ENCODE data around the gene TMEM37. TPM values are rescaled to one million over a fixed set of nuclear protein-coding genes. Genes with fewer than 3 reads are reported as not detected.

Gene TMEM37
- total RNA-seq, 1 experiment from 2014 or later, result 2.1 TPM

DNA sequence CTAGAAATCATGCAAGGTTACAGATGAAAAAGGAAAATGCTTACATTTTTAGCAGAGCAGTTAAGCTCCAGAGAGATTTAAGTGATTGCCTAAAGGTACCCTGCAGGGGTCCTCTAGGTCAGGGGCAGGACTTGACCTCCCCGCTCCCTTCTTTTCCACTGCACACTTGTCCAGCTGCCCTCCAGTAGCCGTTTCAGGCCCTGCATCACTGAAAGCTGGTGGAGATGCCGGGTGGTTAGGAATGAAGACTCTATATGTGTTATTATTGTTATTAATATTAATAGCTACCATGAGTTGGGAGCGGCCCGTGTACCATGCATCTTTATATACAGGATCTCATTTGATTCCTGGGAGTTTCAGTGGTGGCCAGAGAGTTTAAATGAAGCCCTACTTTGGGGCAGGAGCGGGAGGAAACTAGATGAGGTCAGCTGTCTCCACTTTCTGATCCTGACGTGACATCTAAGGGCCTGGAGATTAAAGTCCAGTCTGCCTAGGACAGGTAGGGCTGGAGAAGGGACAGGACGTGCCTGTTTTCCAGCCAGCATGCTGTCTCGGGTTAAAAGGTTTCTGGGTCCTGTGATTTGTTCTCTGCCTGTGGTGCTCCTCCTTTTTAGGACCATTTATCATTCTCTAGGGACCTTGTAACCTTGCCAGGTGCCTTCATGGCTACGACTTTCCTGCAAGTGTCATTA is 2.1 kb downstream of the TMEM37 start:
- no peak for DNase-seq (ENCODE audit: low spot score)

DNA sequence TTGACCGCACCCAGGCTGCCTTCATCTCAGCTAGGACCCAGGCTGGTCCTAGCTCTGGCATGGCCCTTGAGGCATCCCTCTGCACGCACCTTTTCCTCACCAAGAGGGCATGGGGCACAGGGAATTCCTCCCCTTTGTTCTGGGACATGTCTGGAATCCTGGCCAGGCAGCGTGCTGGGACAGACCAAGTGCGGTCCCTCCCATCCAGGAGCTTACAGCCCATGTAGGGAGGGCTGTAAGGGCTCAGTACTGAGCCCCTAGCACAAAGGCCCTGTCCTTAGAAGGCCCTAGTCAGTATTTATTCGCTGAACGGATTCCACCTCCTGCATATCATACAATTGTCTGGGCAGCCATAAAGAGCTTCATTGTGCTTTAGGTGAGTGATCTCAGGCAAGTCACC is 3.0 kb downstream of the TMEM37 start:
- DNase-seq (ENCODE audit: low spot score), result no peak

DNA sequence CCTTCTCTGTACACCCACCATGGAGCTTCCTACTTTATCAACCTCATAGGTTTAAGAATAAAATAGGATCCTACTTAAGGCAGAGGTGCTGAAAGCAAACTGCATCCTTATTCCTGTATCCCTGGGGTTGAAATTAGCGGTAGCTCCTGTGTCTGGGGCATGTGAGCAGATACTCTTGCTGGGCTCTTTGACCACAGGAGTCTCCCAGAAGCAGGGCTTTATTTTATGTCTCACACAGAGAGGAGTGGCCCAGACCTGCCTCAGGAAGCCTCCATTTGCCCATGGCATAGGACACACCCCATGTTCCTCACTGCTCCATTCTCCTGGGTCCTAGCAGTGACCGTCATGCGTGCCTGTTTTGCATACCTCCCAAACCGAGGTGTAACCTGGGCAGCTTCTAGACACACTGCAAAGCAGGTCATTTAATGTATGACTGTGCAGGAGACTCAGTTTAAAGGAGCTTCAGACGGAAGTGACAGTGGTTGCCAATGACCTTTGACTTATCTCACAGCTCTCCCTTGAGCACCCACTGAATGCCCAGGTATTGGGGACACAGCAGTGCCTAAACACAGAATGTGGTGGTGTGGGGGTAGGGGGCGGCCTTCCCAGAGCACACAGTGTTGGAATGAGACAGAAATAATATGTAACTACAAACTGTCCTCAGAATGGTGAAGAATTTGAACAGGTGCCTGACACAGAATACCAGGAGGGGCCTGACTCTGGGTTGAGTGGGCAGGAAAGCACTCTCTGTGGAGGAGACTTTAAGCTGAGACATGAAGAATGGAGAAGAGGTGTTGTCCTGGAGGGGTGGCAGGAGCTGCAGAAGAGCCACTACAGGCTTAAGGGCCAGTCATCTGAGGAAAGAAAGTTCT is 3.7 kb downstream of the TMEM37 start:
- no peak for DNase-seq (ENCODE audit: low spot score)

DNA sequence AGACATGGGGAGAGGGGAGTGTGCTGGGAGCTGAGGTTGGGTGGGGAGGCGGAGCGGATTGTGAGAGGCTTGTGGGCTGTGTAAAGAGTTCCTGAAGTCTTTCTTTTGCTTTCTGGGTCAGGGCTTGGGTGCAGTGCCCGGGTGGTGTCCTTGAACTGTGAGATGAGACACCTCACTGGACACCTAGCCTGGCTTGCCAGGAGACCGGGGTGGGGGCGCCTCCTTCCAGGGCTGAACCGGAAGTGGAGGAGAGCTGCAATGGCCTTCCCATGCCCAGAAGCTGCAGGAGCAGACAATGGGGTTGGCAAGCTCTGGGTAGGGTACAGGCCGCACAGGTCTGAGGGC is 4.3 kb downstream of the TMEM37 start:
- no peak for DNase-seq (ENCODE audit: low spot score)

DNA sequence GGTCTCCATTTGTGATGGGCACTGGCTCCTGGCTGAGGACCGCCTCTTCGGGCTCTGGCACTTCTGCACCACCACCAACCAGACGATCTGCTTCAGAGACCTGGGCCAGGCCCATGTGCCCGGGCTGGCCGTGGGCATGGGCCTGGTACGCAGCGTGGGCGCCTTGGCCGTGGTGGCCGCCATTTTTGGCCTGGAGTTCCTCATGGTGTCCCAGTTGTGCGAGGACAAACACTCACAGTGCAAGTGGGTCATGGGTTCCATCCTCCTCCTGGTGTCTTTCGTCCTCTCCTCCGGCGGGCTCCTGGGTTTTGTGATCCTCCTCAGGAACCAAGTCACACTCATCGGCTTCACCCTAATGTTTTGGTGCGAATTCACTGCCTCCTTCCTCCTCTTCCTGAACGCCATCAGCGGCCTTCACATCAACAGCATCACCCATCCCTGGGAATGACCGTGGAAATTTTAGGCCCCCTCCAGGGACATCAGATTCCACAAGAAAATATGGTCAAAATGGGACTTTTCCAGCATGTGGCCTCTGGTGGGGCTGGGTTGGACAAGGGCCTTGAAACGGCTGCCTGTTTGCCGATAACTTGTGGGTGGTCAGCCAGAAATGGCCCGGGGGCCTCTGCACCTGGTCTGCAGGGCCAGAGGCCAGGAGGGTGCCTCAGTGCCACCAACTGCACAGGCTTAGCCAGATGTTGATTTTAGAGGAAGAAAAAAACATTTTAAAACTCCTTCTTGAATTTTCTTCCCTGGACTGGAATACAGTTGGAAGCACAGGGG is 5.5 kb downstream of the TMEM37 start:
- DNase-seq (ENCODE audit: low spot score), result no peak

DNA sequence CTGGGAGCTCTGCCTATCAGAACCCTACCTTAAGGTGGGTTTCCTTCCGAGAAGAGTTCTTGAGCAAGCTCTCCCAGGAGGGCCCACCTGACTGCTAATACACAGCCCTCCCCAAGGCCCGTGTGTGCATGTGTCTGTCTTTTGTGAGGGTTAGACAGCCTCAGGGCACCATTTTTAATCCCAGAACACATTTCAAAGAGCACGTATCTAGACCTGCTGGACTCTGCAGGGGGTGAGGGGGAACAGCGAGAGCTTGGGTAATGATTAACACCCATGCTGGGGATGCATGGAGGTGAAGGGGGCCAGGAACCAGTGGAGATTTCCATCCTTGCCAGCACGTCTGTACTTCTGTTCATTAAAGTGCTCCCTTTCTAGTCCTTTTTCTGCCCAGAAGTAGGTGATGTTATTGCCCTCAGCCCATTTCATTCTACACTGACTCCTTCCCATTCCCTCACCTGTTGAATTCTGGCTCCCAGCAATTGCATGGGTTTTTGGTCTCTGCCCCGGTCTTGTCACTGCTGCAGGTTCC is 6.5 kb downstream of the TMEM37 start:
- DNase-seq (ENCODE audit: low spot score), result no peak

DNA sequence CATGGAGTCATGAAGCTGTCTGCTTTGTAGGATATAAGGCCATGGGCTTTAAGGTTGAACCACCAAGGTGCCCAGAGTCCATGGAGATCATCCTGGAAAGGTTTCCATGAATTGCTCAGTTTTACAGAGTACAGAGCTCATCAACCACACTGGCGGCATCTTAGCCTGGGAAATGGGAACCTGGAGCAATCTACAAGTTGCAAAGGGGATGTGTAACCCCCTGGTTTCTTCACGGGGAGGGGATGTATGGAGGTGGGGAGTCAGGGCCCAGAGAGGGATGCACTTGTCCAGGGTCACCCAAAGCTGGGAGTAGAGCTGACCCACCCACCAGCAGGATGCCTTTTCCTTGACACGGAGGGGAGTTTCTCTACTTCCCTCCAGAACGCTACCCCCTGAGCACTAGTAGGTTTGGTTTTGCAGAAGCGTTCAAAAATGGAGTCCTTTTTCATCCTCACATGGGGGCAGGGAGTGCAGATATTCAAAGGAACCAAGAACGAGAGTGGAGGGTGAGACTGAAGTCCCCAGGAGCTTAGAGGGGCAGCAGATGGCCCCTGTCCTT is 7.2 kb downstream of the TMEM37 start:
- DNase-seq (ENCODE audit: low spot score), result no peak

DNA sequence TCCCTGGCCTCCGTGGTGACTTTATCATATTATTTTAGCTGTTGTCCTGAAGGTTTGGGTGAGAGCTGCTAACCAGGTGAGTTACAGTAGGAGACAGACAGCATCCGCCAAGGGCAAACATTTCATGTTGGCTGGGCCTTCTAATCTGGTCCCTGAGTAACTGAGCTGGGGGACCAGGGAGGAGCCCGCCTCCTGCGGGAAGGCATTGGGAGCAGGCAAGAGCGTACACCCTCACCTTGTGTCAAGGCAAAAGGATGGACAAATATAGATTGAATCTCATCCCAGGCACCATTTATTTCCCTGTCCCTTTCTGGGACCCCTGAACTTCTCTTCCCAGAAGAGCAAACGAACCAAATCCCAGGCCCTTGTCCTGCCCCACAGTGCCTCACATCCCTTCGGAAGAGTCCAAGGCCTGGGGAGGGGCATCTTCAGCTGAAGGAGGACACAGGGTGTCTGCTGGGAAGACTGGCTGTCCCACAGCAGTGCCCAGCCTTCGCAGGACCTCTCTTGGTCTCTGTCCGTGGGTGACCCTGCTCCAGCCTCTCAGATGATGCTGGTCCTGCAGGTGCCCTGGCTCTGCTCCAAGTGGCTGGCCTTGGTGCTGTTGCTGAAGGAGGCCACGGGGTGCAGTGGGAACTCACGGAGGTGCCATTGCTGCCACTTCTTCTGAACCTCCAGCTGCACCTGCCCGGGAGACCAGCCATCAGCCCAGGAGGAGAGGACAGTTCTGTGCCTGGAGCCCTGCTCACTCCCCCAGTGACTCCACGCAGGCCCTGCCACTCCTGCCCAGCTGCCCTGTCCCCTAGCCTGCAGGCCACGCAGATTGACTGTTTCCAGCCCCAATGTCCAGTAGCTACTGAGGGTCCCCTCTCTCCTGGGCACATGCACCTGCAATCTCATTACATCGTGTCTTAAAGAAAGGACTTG is 8.2 kb downstream of the TMEM37 start:
- DNase-seq (ENCODE audit: low spot score), result no peak

DNA sequence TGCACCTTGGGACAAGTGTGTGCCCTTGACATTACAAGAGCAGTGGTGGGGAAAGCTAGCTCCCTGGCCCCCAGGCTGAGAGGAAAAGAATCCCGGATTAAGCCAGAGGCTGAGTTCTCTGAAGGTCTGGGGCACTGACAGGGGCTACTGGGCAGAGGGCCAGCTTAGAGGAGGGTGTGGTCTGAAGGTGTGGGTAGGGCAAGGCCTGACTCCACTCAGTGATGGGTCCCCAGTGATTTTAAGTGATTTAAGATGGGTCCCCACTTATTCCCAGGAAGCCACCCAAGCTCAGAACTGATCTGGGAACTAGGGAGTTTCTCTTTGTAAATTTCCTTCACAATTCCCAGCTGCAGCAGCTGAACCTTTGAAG is 8.8 kb downstream of the TMEM37 start:
- DNase-seq (ENCODE audit: low spot score), result no peak

DNA sequence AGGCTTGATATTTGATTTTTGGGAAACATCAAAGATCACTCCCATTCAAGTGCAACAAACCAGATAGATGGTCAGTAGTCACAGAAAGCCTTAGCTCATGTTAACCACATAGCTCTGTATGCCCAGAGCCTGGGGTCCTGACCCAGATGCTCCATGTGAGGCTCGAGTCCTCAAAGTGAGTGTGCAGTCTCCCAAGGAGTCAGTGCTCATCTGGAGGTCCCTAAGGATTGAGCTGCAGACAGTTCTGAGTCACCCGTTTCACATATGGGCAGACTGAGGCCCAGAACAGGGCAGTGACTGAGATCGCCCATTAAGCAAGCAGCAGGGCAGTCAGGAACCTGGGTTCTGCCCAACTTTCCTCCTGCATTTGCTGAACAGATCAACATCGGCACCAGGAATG is 9.2 kb downstream of the TMEM37 start:
- no peak for DNase-seq (ENCODE audit: low spot score)

DNA sequence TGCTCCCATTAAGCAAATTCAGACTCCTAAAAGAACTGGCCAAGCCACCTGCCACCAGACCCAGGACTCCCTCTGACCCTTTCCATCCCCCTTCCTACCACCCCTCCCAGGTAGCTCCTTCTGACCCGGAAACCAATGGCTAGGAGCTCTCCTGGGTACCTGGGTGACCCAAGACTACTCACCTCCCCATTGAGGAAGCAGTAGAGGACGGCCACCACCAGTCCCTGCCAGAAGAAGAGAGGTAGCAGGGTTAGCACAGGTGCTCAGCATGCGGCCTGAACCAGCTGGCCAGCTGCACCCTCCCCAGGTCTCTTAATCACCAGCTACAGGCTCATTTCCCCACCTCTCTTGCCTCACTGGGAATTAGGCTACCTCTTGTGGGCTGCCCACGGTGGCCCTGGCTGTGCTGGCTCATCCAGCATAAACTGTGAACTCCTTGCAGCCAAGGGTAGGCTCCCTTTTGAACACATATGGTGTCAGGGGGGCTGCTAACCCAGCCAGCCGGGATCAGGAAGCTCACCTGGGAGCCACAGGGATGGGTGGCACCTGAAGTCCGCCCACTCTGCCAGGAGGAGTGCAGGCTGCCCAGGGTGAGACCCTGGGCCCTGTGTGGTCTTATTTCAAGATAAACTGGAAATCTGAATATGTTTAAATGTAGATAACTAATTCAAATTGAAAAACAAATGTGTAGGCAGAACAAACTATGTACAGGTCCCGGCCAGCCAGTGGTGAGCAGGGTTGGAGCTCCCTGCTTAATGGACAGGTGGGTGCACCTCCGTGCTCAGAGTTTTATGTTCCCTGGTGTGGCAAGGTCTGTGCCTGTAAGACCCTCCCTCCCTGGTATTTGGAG is 9.9 kb downstream of the TMEM37 start:
- DNase-seq (ENCODE audit: low spot score), result no peak

DNA sequence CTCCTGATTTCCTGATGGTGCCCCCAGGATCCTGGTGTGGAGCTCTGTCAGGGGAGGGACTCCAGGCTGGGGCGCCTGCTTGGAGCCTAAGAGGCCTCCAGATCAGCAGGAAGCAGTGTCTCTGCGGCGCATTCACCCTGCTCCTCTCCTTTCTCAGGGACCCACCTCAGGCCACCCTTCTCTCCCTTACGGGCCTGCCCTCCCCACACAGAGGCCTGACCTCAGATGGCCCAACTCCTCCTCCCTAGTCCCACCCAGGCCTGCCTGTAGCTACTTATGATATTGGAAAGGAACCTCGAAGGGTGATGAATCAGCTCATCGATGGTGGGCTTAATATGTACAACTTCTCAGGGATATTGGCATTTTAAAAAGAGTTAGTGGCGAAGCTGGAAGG is 10.6 kb downstream of the TMEM37 start:
- DNase-seq (ENCODE audit: low spot score), result no peak

DNA sequence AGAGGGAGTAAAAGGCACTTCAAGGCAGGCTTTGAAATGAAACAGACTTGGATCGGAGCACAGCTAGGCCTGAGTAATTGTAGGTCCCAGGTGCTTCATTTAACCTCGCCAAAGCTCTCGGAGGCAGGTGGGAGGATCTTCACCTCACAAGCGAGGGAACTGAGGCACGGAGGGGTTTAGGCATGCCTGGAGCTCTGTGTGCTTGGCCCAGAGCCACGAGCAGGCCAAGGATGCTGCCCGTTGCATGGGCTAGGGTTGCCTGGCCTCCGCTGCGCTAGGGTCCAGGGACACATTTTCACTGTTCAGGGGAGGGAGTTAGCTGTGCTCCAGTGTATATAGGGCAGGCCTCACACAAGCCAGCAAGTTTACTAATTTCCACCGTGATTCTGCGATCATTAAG is 11.2 kb downstream of the TMEM37 start:
- no peak for DNase-seq (ENCODE audit: low spot score)

DNA sequence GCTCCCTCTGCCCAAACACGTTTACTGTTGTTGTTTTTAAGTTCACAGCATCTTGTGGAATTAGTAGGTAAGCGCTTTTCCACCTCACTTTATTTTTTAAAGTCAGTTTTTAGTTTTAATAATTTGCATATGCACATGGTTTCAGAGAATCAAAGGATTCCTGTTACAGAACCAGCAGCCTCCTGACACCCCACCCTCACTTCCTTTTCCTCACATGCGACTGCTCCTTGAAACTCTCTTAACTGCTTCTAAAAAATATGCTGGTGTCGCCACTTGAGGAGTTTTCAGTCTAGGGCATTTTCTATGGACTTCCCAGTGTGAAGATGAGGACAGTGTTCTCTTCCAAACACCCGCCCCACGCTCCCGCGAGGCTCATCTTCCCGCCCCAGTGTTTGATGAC is 14.4 kb downstream of the TMEM37 start:
- DNase-seq (ENCODE audit: low spot score), result no peak

DNA sequence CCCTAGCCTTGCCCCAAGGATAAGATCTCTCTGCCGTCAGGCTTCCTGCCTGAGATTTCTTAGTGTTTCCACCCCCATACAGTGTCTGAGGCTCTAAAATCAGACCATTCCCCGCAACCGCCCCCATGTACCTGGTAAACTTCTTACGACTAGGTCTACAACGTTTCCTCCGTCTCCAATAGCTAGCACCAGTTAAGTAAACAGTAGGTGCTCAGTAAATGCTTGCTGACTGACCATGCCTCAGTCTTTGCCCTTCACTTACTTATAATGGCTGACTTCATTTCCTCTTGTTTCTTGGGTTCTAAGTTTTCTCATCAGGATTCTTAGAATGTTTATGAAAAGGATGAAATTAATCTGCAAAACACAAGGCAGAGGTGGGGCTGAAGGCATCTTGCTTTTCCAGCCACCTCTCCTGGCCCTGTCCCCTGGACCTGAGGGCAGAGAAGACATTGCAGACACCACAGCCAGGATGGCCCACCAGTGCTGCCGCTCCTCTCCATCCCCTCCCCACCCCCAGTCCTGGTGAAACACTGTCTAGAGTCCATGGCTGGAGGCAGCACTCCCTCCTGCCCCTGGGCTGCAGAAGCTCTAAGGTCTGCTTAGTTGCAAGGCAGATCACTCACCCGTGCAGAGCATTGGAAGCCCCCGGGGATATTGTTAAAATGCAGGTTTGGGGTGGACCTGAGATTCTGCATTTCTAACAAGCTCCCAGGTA is 16.9 kb downstream of the TMEM37 start:
- DNase-seq (ENCODE audit: low spot score), result no peak

DNA sequence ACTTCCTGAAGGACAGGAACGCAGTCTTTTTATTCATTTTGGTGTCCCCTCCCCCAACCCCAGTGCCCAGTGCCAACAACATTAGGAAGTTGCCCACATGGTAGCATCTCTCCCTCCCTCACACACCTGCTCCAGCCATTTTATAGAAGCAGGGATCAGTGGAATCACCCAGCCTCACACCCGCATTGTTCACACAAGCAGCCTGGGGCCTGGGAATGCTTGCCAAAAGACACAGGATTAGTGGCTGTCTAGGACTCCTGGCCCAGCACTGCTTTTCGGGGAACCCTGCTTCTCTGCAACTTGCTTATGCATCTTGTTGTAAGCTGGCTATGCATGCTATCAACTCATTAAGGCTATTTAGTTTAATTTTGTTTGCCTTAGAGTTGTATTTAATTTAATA is 17.9 kb downstream of the TMEM37 start:
- DNase-seq (ENCODE audit: low spot score), result no peak

DNA sequence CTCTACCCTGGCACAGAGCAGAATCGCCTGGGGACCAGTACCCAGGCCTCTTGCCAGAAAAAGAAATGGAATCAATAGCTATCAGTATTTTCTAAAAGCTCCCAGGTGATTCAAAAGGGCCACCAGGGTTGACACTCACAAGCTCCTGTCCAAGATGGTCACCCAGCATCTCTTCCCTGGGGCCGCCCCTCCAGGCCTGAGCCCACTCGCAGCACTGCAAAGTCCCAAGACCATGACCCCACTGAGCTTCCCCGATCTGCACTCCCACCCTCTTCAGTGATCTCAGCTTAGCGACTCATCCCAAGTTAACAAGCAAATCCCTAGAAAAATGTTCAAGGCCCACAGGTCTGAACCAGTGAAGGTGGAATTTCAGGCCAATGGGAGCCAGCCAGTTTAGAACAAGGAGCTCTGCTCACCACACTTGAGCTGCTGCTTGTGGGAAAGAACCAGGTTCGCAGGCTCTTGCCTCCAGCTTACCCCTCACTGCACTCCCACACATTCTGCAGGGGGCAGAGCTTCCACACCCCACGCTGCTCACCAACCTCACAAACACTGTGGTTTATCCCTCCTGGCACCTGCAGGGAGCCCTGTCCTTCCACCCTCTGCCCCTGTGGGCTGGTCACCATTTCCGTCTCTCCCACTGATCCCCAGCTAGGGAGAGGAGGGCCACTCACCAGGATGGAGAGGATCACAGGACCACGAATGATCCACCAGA is 19.8 kb downstream of the TMEM37 start:
- DNase-seq (ENCODE audit: low spot score), result no peak

DNA sequence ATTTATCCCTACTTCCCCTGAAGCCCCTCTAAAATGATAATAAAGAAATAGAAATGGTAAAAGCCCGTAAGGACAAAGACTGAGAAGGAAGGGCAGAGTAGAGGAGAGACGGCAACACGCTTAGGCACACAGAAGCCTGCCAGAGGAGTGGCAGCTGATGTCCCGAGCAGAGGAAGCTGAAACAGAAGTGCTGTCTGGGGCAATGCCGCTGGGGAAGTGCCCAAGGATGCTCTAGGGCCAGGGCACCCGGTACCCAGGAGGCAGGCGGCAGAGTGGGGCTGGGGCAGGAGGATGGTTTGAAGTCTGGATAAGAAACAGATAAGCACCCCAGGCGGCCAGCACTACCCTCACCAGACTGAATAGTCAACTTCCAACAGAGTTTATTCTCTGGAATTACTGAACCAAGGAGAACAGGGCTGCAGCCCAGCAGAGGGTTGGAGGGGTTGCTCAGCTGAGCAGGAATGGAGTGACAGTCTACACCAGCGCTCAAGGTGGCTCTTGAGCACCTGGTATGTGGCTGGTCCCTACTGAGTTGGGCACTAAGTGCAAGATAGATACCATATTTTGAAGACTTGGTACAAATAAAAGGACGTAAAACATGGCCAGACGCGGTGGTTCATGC is 22.4 kb downstream of the TMEM37 start:
- DNase-seq (ENCODE audit: low spot score), result no peak
